Esophagus muscularis mucosa (tissue), 3 donors: ENCODE measurements around the gene RGS19.

Experiments
- POLR2A ChIP-seq: fragments of 450-650 bp; IDR thresholded peaks from one replicate; pipeline ENCODE4 v1.6.1; 2017; ENCODE audit warnings: antibody characterized with exemption, moderate library complexity, mild to moderate bottlenecking, low read depth
- POLR2AphosphoS5 ChIP-seq, 2 donors: sonication (generic); formaldehyde crosslinking; IDR thresholded peaks; one replicate each; pipeline ENCODE4 v1.6.1; 2017; ENCODE audit warnings: antibody characterized with exemption in 2 of 2
- TF ChIP-seq, protein P1 (sequence below), 3 experiments: fragments of 200-600 bp in 2 of 3; fragments of 450-650 bp in 1 of 3; sonication (generic) in 2 of 3; IDR thresholded peaks; one replicate each; pipeline ENCODE4 v1.5.1; 2017 to 2019; ENCODE audit warnings: antibody characterized with exemption in 3 of 3, mild to moderate bottlenecking in 2 of 3, moderate library complexity in 1 of 3

DNA sequence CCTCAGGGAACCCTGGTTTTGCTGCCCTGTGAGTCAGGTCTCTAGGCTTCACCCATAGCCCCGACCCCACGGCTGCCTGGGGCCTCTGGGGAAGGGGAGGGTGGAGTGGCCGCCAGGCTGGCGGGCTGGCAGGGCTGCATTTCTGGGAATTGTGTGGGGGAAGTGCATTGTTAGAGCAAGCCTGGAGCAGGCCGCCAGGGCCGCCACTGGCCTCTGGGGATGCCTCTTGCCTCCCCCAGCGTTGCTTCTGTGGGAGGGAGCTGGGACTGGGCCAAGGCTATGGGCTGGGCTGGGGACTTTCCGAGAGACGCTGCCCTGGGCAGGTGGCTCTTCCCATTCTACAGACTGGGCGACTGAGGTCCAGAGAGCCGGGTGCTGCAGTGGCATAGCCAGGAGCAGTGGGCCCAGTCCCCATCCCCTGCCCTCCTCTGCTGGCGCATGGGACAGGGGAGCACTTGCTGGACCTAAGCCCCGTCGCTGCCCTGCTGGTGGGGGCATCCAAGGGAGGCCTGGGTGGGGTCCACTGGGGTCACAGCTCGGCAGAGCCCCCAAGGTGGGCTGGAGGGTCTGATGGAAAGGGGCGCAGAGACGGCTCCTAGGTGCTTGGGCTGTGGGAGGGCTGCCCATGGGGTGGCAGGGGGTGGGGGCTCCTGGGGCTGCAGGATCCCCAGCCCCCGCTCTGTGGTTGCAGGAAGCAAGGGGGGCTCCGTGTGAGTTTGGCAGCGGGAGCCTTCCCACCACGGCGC lies 23.3 kb downstream of the RGS19 start:
- TF ChIP-seq POLR2AphosphoS5 (IDR thresholded peaks at IDR 0.05) (peak in 1 of 2 donors; percentile 41), POLR2A (no peak)
- TF ChIP-seq, protein P1, sequence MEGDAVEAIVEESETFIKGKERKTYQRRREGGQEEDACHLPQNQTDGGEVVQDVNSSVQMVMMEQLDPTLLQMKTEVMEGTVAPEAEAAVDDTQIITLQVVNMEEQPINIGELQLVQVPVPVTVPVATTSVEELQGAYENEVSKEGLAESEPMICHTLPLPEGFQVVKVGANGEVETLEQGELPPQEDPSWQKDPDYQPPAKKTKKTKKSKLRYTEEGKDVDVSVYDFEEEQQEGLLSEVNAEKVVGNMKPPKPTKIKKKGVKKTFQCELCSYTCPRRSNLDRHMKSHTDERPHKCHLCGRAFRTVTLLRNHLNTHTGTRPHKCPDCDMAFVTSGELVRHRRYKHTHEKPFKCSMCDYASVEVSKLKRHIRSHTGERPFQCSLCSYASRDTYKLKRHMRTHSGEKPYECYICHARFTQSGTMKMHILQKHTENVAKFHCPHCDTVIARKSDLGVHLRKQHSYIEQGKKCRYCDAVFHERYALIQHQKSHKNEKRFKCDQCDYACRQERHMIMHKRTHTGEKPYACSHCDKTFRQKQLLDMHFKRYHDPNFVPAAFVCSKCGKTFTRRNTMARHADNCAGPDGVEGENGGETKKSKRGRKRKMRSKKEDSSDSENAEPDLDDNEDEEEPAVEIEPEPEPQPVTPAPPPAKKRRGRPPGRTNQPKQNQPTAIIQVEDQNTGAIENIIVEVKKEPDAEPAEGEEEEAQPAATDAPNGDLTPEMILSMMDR (IDR thresholded peaks at IDR 0.05) = no peak
